Ovary (tissue), 3 donors: ENCODE results near the gene TTC3.

Source experiments
- CTCF ChIP-seq, 3 donors: fragments of 450-650 bp in 2 of 3; fragments of 200-600 bp in 1 of 3; IDR thresholded peaks; one replicate each; pipeline versions ENCODE4 v1.5.1 to v1.8.0; 2016 to 2022; ENCODE audit warnings: antibody characterized with exemption in 3 of 3, mild to moderate bottlenecking in 1 of 3
- EP300 ChIP-seq: sonication (generic); formaldehyde crosslinking; IDR thresholded peaks from one replicate; pipeline ENCODE4 v1.6.1; 2017; ENCODE audit warnings: antibody characterized with exemption
- POLR2A ChIP-seq: fragments of 450-650 bp; IDR thresholded peaks from one replicate; pipeline ENCODE4 v1.6.1; 2017; ENCODE audit warnings: antibody characterized with exemption, mild to moderate bottlenecking, moderate library complexity
- donor health status: DM: no; HTN: no; CAD: no.

DNA sequence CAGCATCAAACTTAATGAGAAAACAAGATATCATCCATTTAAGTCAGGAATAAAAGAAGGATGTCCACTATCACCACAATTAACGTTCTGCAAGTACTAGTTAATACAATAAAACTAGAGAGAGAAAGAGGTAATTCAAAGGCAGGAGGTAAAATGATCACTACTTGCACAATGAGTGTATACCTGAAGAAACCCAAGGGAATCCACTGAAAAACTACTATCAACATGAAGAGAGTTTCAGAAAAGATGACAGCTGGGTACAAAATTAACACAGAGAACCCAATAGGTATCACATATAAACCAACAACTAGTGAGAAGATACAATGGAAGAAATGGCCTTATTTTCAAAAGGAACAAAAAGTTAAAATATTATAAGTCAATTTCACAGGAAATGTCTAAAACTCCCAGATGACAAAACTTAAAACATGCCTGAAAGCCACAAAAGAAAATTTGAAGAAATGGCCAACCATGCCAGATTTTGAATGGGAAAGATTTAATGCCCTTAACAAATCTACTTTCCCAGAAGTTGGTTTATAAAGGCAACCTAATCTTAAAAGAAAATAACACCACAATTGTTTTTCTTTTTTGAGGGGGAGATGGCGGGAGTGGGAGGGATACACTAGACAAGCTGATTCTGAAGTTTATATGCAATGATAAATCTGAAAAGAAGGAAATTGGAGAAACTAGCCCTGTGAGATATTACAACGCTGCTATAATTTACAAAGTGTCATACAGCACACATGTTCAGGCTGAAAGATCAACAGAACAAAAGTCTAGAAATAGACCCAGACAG is 176.3 kb downstream of the TTC3 start:
- no peak for TF ChIP-seq CTCF (IDR thresholded peaks at IDR 0.05)
- no peak for TF ChIP-seq POLR2A
- TF ChIP-seq EP300 = no peak
